ENCODE measurements around the gene RUBCNL.
"Not testable (repeated sequence)": the region's sequence is repeated elsewhere in the genome, so short reads cannot be mapped to it uniquely, and the experiment has no call there.

Gene RUBCNL

DNA sequence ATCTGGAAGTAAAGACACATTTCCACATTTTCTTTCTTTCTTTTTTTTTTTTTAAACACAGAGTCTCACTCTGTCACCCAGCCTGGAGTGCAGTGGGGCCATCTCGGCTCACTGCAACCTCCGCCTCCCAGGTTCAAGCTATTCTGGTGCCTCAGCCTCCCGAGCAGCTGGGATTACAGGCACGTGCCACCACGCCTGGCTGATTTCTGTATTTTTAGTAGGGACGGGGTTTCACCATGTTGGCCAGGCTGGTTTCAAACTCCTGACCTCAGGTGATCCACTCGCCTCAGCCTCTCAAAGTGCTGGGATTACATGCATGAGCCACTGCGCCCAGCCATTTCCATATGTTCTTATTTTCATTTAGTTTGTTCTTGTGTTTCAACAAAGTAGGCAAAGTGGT, 14.1 kb downstream of the RUBCNL start:
- not testable (repeated sequence) for DNase-seq

DNA sequence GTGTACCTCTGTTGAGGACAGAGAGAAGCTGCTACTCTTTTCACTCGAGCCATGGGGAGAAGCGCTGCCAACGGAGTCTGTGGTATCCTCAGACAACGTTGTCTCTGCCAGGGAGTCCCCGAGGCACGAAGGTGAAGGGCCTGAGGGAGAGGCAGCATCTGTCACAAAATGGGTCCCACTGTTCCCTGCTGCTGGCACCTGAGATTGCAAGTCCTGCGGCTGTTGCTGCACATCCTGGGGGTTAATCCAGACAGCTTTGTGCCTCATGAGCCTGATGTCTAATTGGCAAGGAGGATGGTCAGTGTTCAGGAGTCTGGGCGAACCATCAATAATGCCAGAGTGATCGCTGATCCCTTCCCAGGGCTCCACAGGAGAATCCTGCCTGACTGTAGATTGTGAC, 15.0 kb downstream of the RUBCNL start:
- DNase-seq: no peak

DNA sequence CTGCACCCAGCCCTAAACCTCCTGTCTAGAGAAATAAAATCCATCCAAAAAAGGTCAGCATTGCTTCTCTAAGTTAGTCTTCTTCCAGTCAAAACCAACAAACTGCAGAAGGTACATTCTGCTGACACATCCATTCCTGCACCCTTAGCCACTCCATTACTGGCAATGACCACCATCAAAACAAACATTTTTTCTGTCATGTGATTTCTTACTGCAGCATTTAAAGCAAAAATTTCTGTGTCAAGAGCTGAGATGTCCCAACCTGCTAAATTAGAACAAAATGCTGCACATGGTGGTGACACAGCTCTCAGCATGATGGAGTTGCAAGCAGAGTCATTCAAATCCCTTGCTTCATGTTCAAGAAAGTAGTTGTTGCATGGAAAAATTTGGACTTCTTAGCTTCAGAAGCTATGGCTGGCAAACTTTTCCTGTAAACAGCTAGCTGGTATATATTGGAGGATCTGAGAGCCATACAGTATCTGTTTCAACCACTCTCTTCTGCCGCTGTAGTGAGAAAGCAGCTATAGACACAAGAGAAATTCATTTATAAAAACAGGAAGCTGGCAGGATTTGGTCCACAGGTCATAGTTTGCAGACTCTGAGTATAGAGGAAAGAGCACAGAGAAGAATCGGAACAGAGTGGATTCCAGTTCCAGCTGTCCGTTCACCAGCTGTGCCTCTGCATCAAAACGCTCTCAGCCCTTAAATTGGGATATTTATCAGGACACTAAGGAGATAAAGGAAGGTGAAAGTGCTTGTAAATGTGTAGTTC, 17.4 kb downstream of the RUBCNL start:
- no peak for DNase-seq

DNA sequence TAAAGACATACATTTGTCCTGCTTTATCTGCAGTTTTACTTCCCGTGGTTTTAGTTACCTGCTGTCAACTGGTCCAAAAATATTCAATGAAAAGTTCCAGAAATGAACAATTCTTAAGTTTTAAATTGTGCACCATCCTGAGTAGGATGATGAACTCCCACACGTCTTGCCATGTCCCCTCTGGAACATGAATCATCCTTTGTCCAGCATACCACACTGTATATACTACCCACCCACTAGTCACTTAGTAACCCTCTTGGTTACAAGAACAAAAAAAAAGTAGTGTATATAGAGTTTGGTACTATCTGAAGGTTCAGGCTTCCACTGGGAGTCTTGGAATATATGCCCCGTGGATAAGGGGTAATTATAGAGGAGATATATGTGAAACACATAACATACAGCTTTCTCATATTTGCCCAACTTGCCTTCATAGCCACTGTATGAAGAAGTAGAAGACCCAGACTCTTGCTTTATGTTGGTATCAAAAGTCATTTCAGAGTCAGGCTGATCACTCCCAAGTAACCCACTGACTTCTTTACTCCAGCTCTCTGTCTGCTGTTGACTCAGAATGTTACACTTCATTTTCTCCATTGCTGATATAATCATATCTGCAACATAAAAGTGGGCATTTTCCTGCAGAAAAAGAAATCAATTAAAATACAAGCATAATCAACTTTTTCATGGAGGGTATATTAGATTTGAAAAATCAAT, 19.3 kb downstream of the RUBCNL start:
- DNase-seq: no peak

DNA sequence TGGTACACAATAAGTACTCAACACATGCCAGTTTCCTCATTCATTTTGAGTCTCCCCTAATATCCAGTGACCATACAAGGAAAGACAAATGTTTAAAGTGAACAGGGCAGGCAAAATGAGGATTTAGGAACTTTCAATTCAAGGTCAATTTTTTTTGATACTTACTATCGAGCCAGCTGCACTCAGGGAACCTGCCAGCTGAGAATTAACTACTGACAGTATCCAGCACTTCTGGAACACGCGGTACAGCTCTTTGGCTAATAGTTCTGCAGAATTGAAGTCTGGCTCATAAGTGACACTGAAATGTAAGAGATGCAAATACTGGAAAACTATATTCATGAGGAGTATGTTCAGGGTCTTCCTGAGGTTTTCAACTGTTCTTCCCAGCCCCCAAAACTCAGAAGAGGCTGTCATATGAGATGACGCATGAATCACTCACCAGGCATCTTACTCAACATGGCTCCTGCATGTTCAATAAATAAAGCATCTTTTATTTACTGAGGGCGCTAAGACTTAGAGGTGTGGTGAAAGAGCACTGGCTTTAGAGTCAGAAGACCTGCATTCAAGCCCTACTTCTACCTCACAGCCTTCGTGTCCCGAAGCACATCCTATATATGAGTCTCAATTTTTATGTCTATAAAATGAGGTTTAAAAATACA, 25.6 kb downstream of the RUBCNL start:
- DNase-seq: no peak

DNA sequence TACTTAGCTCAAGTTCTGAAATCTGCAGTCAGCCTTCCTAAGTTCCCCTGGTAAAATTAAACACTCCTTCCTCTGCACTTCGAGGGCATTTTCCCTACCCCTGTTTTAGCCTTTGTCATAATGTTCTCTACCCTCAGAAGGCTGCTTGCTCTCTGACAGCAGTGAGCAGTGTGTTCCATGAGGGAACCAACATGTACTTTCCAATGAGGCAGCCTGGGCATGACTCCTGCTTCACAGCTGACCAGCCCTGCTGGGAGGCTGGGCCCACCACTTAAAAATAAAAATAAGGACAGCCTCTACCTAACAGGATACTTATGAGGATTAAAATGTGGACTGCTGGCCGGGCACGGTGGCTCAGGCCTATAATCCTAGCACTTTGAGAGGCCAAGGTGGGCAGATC, 26.4 kb downstream of the RUBCNL start:
- DNase-seq: no peak

DNA sequence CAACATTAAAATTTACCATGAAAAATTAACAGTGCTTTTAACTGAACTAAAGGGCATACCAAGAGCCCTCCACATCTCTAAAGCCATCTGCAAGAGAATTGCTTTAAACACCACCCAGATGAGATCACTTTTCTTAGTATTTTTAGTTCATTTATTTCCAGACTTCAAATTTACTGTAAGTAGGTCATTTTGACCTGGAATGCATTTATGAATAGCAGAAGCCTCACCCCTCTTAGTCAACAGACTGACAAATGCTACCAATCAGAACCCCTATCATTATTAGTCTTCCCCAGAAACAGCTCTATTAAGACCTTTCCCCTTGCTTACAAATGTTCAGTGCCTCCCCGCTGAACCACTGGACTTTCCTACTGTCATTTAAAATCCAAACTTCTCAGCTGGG, 27.3 kb downstream of the RUBCNL start:
- no peak for DNase-seq

DNA sequence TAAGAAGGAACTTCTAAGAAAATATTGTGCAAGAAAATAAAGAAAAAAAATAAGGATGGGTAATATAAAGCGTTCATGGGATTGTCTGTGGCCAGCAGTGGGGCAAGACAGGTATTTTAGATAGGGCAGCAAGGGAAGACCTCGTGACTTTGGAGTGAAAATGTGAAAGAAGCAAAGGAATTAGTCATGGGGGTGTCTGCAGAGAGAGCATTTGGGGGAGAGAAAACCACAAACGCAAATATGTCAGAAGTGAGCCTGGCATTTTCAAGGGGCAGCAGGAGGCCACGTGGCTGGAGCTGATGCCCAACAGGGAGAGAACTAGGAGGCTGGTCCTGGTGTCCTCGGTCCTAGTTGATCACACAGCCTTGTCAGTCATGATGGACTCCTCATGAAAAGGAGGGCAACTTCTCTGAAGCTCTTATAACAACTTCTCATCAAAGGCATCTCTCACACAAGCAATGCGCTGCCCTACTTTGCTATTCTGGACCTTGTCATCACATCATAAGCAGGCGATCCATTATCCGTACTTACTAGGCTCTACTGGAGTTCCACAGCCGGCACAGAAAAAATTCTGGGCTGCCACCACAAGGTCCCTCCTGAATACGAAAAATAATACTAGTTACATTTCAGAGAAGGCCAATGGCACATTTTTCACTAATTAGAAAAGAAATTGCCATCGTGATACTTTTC, 31.0 kb downstream of the RUBCNL start:
- DNase-seq: no peak

DNA sequence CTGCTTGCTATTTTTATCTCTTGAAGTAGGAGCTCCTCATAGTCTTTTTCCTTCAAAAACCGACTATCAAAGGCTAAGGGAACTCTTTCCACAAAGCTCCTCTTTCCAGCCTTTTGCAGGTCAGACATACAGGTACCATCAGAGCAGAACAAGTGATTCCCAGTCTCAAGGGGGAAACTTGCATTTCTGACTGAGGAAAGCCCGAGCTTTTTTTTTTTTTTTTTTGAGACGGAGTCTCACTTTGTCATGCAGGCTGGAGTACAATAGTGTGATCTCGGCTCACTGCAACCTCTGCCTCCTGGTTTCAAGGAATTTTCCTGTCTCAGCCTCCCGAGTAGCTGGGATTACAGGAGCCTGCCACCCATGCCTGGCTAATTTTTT, 32.0 kb downstream of the RUBCNL start:
- DNase-seq: no peak

DNA sequence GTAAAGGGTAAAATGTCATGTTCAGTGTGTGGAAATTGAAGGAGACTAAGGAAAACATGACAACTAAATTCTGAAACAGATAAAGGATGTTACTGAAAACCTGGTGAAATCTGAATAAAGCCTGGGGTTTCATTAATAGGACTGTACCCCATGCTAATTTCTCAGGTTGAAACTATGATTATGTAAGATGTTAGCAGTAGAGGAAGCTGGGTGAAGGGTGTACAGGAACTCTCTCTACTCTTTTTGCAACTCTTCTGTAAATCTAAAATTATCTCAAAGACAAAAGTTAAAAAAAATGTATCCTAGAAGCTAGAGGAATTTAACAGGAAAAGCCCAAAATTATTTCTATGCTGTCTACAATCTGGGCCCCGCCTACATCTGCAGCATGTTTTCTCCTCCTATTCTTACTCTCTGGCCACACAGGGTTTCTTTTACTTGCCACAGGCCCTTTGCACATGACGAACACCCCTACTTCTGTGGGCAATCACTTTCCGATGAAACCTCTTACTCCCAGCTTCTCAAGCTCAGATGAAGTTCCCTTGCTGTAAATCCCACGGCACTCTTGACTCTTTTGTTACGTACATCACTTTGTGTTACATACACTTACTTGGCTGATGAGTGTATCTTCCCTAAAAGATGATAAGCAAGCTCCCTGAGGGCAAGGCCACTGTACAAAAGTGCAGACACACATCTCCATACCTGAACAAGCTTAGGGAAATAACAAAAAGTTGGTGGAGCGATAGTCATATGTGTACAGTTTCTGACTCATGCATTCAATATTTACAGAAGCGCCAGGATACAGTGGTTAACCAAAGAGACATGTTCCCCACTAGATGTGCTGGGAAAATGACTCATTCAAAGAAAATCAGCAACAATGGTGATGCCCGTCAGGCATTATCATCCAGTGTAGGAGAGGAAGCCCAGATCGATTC, 32.6 kb downstream of the RUBCNL start:
- no peak for DNase-seq

DNA sequence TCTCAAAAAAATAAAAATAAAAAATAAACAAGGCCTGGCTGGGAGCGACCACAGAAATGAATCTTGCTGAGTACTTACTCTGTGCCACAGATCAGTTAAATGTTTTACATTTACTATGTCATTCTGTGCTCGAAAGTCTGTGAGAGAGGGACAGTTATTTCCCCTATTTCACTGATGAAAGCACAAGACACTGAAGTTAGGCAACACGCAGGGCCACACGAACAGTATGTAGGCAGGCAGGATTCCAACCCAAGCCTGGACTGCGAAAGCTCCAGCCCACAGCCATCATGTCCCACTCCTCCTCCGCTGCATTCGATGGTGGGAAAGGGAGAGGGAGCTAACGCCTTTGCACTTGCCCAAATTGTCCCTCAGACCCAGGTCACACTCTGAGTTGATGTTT, 34.2 kb downstream of the RUBCNL start:
- no peak for DNase-seq

DNA sequence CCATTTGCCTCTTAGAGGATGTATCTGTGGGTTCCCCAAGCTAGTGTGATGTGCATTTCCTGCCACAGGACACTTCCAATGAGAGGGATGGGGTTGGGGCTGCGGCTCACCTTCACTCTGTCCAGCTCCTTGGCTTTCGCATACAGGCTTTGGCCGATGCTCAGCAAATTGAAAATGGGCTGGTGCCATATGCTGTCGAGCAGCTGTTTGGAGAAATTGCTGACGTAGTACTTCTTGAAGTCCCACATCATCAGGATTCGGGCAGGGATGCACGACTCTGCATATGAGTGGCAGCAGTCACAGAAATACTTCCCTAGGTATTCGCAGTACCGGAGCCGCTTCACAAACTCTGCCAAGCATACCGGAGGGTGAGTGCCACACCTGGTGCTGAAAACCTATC, 37.0 kb downstream of the RUBCNL start:
- DNase-seq: no peak

DNA sequence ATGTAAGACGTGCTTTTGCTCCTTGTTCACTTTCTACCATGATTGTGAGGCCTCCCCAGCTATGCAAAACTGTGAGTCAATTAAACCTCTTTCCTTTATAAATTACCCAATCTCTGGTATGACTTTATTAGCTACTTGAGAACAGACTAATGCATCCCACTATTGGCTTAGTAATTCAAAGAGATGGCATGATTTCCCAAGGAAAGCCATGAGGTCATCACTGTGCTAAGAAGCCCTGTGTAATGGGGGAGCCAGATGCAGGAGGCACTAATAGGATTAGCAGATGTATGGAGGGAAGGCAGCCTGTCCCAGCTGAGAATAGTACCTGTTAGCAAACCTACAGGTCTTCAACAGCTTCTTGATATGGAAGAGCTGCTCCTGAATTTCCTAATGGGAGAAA, 38.1 kb downstream of the RUBCNL start:
- no peak for DNase-seq

DNA sequence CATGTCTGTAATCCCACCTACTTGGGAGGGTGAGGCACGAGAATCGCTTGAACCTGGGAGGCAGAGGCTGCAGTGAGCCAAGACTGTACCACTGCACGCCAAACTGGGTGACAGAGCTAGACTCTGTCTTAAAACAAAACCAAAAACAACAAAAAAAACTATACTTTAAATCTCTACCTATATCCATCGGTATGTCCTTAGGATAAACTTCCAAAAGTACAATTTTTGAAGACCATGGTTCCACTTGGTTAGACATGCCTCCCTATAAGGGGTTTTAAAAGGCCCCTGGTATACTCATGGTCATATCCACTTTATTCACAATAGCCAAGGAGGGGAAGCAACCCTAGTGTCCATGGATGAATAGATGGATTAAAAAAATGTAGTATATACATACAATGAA, 39.8 kb downstream of the RUBCNL start:
- no peak for DNase-seq

DNA sequence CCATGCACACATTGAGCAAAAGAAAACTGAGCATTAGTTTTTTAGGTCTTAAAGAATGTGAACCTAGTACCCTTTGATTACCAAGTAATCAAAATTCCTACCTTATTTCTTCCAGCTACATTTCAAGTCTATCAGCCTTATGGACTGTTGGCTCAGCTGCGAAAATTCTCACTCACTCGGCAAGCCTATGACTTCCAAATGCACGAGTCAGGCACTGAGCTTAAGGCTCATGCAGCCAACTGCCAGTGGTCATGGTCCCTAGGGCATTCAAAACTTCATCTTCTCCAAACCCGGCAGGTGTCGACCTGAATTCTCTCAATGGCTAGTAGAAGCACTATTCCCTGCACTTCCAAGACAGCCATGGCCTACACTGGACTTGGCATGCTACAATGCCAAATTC, 41.2 kb downstream of the RUBCNL start:
- no peak for DNase-seq

DNA sequence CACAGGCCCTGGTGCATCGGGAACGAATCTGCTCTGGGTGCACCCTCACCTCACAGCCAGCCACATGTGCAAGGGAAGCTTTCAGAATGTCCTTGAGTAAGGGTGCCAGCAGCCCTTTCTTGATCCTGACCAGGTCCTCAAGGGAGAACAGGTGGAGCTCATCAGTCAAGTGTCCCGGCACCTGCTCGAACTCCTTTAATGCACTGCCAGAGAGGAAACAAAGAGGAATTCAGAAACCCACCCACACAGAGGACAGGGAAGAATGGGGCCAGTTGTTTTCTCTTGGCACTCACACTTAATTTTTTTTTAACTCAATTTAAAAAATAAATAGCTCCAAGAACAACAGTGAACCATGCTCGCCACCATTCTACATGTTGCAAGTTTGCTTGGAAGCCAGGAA, 41.7 kb downstream of the RUBCNL start:
- no peak for DNase-seq

DNA sequence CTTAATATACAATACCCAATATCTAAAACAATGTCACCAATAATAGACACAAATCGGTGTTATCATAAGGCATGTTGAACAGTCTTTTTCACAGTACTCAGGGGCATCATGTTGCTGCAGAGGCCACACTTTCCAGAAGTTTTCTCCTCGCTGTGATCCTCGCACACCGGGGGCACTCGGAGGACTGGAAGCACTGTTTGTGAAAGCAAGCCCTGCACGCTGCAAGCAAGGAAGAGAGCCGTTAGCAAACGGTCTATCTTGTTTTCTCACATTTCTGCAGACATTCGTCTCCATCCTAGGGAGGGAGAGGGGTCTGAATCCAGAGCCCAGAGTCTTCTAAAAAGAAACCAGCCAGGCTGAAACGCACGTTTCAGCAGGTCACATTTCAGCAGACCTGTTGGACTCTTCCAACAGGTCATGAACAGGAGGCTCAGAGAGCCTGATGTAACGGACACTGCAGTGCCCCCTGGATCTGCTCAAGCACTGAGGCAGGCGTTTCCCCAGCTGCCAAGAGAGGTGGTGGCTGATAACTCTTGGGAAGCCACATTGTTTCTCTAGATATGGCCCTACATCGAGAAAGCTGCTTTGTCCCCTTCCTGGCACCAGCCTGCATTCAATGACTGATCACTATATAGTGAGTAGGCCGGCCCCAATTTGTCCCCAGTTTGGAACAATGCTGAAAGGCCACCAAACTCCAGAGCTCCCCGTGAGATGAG, 43.6 kb downstream of the RUBCNL start:
- DNase-seq: no peak

DNA sequence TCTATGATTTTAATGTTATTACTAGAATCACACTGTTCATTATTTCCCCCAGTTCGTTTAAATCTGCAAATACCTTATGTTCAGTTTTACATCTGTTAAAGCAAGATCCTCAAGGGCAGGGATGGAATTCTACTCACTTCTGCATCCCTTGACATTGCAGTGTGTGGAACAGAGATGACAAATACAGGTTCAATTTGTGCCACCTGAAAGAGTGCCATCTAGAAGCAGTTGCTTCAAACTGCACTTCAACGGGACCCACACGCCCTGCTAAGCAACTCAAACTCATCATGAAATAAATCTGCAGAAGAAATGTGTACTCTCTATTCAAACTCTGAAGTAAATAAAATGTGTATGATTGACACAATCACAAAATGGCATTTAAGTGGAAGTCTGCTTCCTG, 44.5 kb downstream of the RUBCNL start:
- DNase-seq: no peak

DNA sequence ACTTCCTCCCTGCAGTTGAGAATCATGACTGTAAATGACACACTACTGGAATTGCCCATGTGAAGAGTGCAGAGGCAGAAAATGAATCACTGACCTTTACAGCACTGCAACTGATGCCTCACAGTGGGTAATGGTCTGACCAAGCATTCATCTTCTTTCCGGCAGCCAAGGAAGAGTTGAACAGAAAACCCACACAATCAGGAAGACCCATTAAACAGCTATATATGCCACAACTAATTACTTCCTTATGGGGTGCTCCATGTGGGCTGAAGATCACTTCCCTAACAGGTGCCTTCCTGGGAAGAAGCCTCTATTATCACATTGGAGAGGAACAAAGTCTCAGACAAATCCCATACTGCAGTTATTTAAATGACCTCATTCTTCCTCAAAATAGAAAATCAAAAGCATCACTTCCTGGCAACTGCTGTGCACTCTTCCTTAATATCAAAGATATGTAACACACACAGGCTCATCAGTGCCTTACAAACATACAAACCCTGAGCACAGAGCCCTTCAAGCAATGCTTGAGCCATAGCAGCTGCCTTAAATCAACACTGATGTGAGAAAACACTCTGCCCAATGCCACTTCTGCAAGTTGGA, 45.8 kb downstream of the RUBCNL start:
- no peak for DNase-seq

DNA sequence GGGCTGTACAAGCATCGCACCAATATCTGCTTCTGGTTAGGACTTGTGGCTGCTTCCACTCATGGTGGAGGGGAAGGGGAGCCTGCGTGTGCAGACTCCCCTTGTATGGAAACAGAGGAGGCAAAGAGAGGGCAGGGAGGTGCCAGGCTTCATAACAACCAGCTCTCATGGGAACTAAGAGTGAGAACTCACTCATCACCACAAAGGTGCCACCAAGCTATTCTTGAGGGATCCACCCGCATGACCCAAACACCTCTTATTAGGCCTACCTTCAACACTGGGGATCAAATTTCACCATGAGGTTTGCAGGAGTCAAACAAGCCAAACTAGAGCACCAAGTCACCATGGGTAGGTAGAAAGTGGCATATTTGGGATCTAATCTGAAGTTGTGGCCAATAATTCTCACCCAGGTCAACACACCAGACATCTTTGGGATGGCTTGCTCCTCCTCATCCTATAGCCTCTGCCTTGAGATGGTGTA, 46.4 kb downstream of the RUBCNL start:
- DNase-seq: no peak

DNA sequence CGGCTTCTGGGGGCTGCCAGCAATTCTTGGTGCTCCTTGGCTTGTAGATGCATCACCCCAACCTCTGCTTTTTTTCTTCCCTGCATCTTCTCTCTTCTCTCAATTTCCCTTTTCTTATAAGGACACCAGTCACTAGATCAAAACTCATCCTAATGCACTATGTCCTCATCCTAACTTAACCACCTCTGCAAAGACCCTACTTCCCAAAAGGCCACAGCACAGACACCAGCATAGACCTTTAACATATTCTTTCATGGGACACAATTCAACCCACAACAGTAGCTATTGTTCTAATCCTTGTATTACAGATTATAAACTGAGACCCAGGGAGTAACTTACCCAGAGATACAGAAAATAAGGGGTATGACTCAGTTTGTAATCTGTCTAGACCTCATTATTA, 47.0 kb downstream of the RUBCNL start:
- DNase-seq: no peak

Measured in activated effector memory CD4-positive, alpha-beta T cell treated with Interleukin-2 at 50 U/mL for 16 hours (primary cell).